Activated naive CD8-positive, alpha-beta T cell treated with anti-CD3 and anti-CD28 coated beads for 36 hours (primary cell): ENCODE measurements around the gene DYNLL1. TPM values are rescaled to one million over a fixed set of nuclear protein-coding genes. Genes with fewer than 3 reads are reported as not detected.
"Not testable (repeated sequence)": the region's sequence is repeated elsewhere in the genome, so short reads cannot be mapped to it uniquely, and the experiment has no call there.

Experiments
- DNase-seq: peaks from one replicate; pipeline ENCODE4 v3.0.0; 2021
- H3K27ac Mint-ChIP-seq: one replicate; pipeline ENCODE4 v1.8.0; 2022; ENCODE audit warnings: mild to moderate bottlenecking, moderate library complexity, mixed read lengths
- H3K27me3 Mint-ChIP-seq: one replicate; pipeline ENCODE4 v1.8.0; 2022; ENCODE audit warnings: mild to moderate bottlenecking, mixed read lengths
- H3K36me3 Mint-ChIP-seq: one replicate; pipeline ENCODE4 v1.8.0; 2021; ENCODE audit warnings: mild to moderate bottlenecking, mixed read lengths
- H3K4me1 Mint-ChIP-seq: one replicate; pipeline ENCODE4 v1.8.0; 2021; ENCODE audit warnings: mixed read lengths
- H3K4me3 Mint-ChIP-seq: one replicate; pipeline ENCODE4 v1.8.0; 2022; ENCODE audit warnings: mild to moderate bottlenecking, moderate library complexity, mixed read lengths
- H3K9me3 Mint-ChIP-seq: one replicate; pipeline ENCODE4 v1.8.0; 2022; ENCODE audit warnings: mixed read lengths
- total RNA-seq, 2 experiments: library from RNA; stranded (reverse); gene quantifications; one replicate each; pipeline ENCODE4 v1.2.3, GENCODE V29; 2021

Gene DYNLL1
- total RNA-seq, 2 experiments from 2014 or later = 214 to 226 TPM

DNA sequence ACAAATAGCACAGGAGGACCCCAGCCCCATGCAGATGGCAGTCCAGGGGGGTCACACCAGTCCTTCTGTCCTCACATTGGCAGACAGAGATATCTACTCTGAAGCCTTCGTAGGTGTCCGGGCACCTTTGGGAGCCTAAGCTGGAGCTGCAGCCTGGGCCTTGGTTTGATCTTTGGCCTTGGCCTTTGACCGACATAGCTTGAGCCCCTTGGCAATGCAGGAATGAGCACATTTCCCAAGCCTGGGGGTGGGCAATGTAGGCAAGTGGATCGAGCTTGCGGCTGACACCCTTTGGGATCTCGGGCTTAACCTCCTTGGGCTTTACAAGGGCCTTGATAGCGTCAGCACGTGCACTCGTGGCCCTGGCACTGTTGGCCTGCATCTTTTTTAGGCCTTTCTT, 26.7 kb downstream of the DYNLL1 start:
- Mint-ChIP-seq H3K27ac (no peak overlapping the region), H3K36me3 (peaks cover 6% of the 10 kb centered on the region), H3K4me1 (peaks cover 4% of the 10 kb centered on the region), H3K9me3 (no peaks in the 10 kb centered on the region), H3K4me3 (no peak overlapping the region), H3K27me3 (no peaks in the 10 kb centered on the region)
- DNase-seq = no peak

DNA sequence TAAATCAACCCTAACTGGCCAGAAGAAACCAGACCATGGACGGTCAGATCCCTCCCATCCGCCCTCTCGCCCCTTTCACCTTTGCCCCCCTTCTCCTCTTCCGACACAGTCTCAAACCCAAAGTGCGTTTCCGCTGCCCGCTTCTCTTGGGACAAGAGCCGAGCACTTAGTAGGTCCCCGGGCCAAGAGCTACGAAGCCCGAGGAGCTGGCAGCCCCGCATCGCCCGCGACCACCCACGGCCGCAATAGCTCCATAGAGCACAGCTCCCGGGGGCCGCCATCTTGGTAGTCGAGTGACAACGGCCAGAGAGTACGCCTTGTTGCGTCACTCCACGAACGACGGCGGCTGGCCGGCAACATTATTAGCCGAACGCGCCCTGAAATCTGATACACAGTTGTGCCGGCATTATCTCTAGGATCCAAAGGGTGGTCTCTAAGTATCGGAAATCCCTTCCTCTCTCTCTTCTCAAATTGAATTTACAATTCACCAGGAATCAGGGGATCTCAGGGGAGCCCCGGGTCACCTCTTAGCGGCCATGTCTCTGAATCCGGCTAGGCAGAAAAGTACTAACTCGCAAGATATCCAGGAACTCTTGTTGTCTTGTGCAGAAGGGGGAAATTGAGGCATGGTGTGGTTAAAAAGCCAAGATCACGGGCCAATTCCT, 33.1 kb downstream of the DYNLL1 start, which contains the start of gene COQ5:
Gene COQ5 (minus strand): TSS at position 298 of the 665 bp plus-strand sequence. CDS start 17 bp downstream, at position 281.
- no peaks in the 10 kb centered on the region for H3K9me3 Mint-ChIP-seq
- H3K36me3 Mint-ChIP-seq = peaks cover 6% of the 10 kb centered on the region
- H3K27ac Mint-ChIP-seq = peak within 1 kb of the TSS; percentile 99
- H3K4me3 Mint-ChIP-seq = peak within 1 kb of the TSS; percentile 100
- H3K4me1 Mint-ChIP-seq = peaks cover 12% of the 10 kb centered on the region
- DNase-seq = peak; percentile 85
- no peaks in the 10 kb centered on the region for H3K27me3 Mint-ChIP-seq

DNA sequence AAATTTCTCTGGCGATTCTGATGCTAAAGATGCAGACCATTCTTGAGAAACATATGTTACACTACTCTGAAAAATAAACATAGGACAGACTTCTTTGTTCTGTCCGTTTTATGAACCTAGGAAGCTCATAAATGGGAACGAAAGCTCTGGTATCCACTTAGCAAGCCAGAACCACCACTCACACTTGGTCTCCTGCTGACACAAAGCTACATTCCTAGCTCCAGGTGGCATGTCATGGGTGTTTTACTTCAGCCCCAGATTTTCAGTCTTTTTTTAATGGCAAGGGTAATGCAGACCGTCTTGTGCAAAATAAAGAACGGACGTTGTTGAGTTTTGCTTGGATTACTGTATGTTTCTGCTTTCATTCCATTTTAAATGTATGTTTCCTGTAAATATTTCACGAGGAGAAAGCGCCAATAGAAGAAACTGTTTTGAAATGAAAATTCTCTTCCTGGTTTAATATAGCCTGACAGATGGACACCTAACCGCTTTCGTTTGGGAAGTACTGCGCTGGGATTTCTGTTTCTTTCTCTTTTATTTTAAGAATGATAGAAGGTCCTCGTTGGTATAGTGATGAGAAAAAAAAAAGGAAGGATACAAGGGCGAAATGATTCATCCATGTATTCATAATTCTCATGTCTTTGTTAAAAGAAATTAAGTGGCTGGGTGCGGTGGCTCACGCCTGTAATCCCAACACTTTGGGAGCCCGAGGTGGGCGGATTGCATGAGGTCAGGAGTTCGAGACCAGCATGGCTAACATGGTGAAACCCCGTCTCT, 33.9 kb downstream of the DYNLL1 start:
- no peaks in the 10 kb centered on the region for H3K9me3 Mint-ChIP-seq
- peaks cover 12% of the 10 kb centered on the region for H3K4me1 Mint-ChIP-seq
- H3K27ac Mint-ChIP-seq = peak overlapping the region; percentile 99
- peak overlapping the region; percentile 100 for H3K4me3 Mint-ChIP-seq
- no peak for DNase-seq
- peaks cover 6% of the 10 kb centered on the region for H3K36me3 Mint-ChIP-seq
- no peaks in the 10 kb centered on the region for H3K27me3 Mint-ChIP-seq

DNA sequence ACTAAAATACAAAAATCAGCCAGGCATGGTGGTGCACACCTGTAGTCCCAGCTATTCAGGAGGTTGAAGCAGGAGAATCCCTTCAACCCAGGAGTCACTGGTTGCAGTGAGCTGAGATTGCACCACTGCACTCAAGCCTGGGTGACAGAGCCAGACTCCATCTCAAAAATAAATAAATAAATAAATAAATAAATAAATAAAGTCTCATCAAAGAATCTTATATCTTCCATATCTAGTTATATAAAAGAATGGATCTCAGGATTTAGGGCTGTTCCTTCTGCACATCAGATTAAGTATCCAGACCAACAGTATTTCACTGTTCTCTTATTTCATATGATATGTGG, 34.5 kb downstream of the DYNLL1 start:
- DNase-seq, H3K36me3 Mint-ChIP-seq, H3K9me3 Mint-ChIP-seq, H3K27ac Mint-ChIP-seq, H3K4me3 Mint-ChIP-seq, H3K27me3 Mint-ChIP-seq: not testable (repeated sequence)
- H3K4me1 Mint-ChIP-seq = peaks cover 12% of the 10 kb centered on the region

DNA sequence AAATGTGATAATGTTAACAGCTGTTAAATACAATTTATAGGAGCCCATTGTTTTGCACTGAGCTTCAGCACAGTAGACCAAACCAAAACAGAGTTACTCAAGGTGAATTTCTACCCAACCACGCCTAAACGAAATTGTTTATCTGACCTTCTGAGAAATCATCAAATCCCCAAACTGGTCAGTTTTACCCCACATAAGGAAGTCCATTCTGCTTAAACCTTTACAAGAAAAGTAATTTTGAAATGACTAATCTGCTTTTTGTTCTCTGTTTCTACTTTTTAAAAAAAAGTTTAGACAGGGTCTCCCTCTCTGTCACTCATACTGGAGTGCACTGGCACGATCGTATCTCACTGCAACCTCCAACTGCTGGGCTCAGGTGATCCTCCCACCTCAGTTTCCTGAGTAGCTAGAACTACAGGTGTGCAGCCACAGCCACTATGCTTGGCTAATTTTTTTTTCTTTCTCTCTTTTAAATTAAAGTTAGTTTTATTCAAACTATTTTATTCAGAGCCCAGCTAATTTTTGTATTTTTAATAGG, 36.9 kb downstream of the DYNLL1 start:
- Mint-ChIP-seq H3K36me3 (peaks cover 25% of the 10 kb centered on the region), H3K9me3 (no peaks in the 10 kb centered on the region), H3K4me3 (no peak overlapping the region), H3K27me3 (no peaks in the 10 kb centered on the region), H3K27ac (no peak overlapping the region), H3K4me1 (peaks cover 27% of the 10 kb centered on the region)
- no peak for DNase-seq

DNA sequence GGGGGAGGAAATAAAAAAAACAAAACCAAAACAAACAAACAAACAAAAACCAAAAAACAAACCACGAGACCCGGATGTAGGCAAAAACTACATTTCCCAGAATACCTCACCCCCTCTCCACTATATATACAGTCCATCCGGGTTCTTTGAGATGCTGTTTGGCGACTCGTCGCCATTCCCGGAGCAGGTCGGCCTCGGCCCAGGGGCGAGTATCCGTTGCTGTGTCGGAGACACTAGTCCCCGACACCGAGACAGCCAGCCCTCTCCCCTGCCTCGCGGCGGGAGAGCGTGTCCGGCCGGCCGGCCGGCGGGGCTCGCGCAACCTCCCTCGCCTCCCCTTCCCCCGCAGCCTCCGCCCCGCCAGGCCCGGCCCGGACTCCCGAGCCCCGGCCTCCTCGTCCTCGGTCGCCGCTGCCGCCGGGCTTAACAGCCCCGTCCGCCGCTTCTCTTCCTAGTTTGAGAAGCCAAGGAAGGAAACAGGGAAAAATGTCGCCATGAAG, 38.3 kb downstream of the DYNLL1 start, which contains the start of gene RNF10:
Gene RNF10 (plus strand): TSS at position 154 of the 500 bp plus-strand sequence. CDS start 456 bp downstream, outside the sequence.
- peak; percentile 72 for DNase-seq
- no peaks in the 10 kb centered on the region for H3K9me3 Mint-ChIP-seq
- H3K4me3 Mint-ChIP-seq = peak within 1 kb of the TSS; percentile 91
- H3K36me3 Mint-ChIP-seq = peaks cover 30% of the 10 kb centered on the region
- no peaks in the 10 kb centered on the region for H3K27me3 Mint-ChIP-seq
- H3K4me1 Mint-ChIP-seq = peaks cover 42% of the 10 kb centered on the region
- H3K27ac Mint-ChIP-seq = peak within 1 kb of the TSS; percentile 96

DNA sequence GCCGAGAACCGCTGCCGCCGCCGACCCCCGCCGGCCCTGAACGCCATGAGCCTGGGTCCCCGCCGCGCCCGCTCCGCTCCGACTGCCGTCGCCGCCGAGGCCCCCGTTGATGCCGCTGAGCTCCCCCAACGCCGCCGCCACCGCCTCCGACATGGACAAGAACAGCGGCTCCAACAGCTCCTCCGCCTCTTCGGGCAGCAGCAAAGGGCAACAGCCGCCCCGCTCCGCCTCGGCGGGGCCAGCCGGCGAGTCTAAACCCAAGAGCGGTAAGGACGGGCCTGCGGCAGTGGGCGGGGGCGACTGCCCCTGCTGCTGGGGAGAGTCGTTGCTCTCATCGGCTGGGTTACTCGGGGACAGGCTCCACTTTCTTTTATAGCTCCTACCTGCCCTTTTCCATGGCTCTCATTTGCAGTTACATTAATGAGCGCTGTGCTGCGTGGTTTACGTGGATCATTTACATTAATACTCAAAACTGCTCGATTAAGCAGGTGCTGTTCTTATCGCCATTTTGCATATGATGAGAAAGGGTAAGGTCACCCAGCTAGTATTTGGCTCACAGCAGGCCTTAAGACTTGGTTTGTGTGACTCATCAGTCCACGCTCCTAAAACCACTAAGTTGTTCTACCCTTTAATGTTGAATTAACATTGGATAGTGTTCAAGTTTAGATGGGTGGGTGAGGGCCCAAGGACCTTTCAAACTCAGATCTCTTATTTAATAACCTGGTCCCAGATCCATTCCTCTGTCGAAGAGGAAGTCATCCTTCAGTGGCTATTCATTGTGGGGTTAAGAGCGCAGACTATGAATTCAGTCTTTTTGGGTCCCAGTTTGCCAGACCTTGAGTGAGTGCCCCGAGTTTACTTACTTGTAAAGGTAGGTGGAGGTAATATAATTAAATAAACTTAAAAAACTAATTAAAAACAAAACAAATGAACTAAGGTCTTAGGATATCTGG, 39.1 kb downstream of the DYNLL1 start:
- DNase-seq = peak; percentile 69
- Mint-ChIP-seq H3K36me3 (peaks cover 36% of the 10 kb centered on the region), H3K9me3 (no peaks in the 10 kb centered on the region), H3K27me3 (no peaks in the 10 kb centered on the region), H3K4me3 (peak overlapping the region; percentile 91), H3K27ac (peak overlapping the region; percentile 96), H3K4me1 (peaks cover 41% of the 10 kb centered on the region)

DNA sequence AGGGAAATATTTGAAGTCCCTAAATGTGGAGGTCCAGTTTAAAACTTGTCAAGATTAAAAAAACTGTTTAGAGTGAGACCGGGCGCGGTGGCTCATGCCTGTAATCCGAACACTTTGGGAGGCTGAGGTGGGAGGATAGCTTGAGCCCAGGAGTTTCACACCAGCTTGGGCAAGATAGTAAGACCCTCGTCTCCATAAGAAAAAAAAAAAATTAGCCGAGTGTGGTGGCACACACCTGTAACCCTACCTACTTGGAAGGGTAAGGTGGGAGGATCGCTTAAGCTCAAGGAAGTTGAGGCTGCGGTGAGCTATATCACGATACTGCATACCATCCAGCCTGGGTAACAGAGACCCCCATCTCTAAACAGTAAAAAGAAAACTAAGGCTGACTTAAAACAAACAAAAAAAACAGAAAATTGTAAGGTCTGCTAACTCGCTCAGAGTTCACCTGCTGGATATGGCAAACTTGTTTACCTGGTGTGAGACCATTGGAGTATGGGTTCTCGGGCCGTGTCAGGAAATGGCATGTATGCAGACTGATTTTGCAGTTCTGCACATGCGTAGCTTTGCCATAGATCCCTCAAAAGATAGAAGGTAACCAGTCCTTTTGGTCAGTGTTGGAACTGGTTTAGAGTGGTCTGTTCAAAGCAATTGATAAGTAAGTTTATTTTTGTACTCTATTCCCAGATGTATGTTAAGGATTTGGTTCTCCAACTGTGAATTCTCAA, 40.3 kb downstream of the DYNLL1 start:
- Mint-ChIP-seq H3K4me3 (peak overlapping the region; percentile 91), H3K36me3 (peaks cover 40% of the 10 kb centered on the region), H3K27ac (peak overlapping the region; percentile 77), H3K27me3 (no peaks in the 10 kb centered on the region), H3K9me3 (no peaks in the 10 kb centered on the region), H3K4me1 (peaks cover 48% of the 10 kb centered on the region)
- DNase-seq = peak; percentile 21

DNA sequence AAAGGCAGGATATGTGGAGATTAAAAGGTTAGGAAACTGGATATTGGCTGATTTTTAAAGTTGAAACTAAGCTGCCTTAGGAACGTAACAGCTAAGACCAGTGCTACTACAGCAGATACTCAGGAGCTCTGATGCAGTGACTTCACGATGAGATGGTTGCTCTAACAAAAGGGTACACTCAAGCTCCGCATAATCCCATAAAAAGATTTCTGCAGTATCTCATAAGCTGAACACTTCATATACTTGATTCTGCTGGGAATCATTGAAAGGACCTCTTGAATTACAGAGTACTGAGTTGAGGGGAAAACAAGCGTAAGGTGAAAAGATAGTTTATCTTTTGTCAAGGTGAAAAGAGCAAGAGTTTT, 41.9 kb downstream of the DYNLL1 start:
- no peaks in the 10 kb centered on the region for H3K9me3 Mint-ChIP-seq
- H3K27me3 Mint-ChIP-seq = no peaks in the 10 kb centered on the region
- H3K4me1 Mint-ChIP-seq = peaks cover 51% of the 10 kb centered on the region
- peak overlapping the region; percentile 91 for H3K4me3 Mint-ChIP-seq
- DNase-seq = no peak
- peak overlapping the region; percentile 58 for H3K27ac Mint-ChIP-seq
- peaks cover 47% of the 10 kb centered on the region for H3K36me3 Mint-ChIP-seq

DNA sequence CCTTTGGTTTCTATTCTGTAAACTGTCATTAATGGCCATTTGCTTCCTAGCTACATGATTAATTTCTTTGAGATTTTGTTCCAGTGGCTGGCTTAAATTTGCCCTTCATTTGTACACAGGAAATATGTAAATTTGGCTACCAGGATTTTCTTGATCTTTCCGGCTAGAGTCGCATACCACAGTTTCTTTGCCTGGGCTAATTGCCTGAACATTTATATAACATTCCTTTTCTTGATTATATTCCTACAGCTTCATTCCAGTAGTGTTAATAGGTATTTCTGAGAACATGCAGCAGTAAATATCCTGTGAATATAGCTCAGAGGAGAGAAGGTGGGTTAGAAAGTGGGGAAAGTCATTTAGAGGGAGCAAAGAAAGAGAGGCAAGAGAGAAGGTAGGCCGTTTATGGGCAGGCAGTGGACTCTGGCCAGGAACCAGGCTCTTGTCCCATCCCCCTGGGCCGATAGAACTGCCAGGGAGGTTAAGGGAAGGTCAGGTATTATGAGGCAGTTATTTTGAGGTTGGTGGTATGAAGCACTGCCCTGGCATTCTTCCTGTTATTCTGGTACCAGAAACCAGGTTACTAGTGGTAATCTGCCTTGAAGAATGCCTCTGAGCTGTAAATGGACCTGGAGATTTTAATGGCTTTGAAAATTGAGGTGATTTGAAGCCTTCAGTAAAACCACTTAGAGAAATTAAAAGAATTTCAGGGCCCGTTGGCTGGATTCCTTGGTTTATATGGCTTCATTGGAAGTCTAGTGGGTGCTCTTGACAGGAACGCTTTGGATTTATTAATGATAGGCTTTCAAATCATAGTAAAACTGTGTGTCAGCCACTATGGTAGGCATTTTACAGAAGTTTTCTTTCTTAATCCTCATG, 42.6 kb downstream of the DYNLL1 start:
- DNase-seq = no peak
- Mint-ChIP-seq H3K27ac (peak overlapping the region; percentile 58), H3K4me3 (peak overlapping the region; percentile 91), H3K4me1 (peaks cover 52% of the 10 kb centered on the region), H3K36me3 (peaks cover 47% of the 10 kb centered on the region), H3K27me3 (no peaks in the 10 kb centered on the region), H3K9me3 (no peaks in the 10 kb centered on the region)

DNA sequence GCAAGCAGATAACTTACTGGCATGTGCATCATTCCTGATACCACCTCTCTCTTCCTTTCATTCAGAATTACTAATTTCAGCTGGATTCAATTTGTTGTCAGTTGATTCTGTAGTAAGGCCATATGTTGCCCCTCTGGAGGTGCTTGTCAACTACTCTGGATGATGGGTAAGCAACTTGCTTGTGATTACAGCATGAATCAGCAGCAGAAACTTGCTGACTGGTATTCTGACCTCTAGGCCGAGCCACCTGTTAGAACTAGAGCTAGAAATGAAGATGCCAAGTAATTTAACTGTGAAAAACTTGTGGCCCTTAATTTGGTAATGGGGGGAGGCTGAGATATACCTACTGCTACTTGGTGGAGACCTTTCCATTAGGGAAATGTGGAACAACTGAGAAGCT, 43.4 kb downstream of the DYNLL1 start:
- Mint-ChIP-seq H3K27me3 (no peaks in the 10 kb centered on the region), H3K9me3 (no peaks in the 10 kb centered on the region), H3K4me1 (peaks cover 54% of the 10 kb centered on the region), H3K4me3 (no peak overlapping the region), H3K27ac (peak overlapping the region; percentile 11), H3K36me3 (peaks cover 47% of the 10 kb centered on the region)
- no peak for DNase-seq

DNA sequence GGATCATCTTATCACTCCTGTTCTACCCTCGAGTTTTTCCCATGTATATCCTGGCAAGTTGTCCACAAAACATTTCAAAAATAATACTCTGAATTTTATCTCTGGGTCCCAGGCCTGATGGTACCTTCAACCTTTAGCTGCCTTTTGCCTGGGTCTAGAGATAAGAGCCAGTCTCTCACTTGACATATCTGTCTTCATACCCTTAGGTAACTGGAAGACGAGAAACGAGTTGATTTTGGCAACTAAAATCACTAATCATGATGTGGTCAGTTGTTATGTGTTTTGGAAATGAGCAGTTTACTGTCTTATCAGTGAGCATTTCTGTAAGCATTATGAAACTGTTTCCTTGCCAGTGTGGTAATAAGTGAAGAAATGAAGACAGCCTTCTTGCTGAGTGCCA, 44.5 kb downstream of the DYNLL1 start:
- H3K4me3 Mint-ChIP-seq = no peak overlapping the region
- peaks cover 56% of the 10 kb centered on the region for H3K4me1 Mint-ChIP-seq
- DNase-seq = no peak
- no peaks in the 10 kb centered on the region for H3K9me3 Mint-ChIP-seq
- peaks cover 44% of the 10 kb centered on the region for H3K36me3 Mint-ChIP-seq
- H3K27ac Mint-ChIP-seq = no peak overlapping the region
- H3K27me3 Mint-ChIP-seq = no peaks in the 10 kb centered on the region

DNA sequence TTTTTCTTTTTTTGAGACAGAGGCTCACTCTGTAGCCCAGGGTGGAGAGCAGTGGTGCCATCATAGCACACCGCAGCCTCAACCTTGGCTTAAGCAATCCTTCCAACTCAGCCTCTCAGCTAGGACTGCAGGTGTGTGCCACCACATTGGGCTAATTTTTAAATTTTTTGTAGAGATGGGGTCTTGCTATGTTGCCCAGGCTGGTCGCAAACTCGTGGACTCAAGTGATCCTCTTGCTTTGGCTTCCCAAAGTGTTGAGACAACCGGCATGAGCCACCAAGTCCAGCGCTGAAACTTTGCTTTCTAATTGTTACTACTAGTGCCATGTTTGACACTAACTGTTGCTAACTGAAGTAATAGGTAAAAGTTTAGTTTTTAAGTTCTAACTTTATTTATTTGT, 46.3 kb downstream of the DYNLL1 start:
- H3K4me3 Mint-ChIP-seq = no peak overlapping the region
- H3K4me1 Mint-ChIP-seq = peaks cover 46% of the 10 kb centered on the region
- DNase-seq = no peak
- H3K36me3 Mint-ChIP-seq = peaks cover 29% of the 10 kb centered on the region
- H3K27ac Mint-ChIP-seq = no peak overlapping the region
- no peaks in the 10 kb centered on the region for H3K9me3 Mint-ChIP-seq
- H3K27me3 Mint-ChIP-seq = no peaks in the 10 kb centered on the region
